Neural progenitor cell (in vitro differentiated cells): ENCODE measurements around the gene KRTAP5-4.

Source experiments
- CTCF ChIP-seq: fragments of 200-600 bp; sonication (generic); IDR thresholded peaks from 2 replicates; pipeline ENCODE4 v1.5.1; 2017; ENCODE audit warnings: antibody characterized with exemption, mild to moderate bottlenecking
- EZH2 ChIP-seq: fragments of 200-600 bp; sonication (generic); IDR thresholded peaks from 2 replicates; pipeline ENCODE4 v1.6.1; 2017; ENCODE audit warnings: antibody characterized with exemption, mild to moderate bottlenecking, moderate library complexity

GRCh38 chr11:1656061-1656441 lies 34.1 kb upstream of the KRTAP5-4 start:
- no peak for TF ChIP-seq EZH2
- no peak for TF ChIP-seq CTCF
